Glutamatergic neuron (in vitro differentiated cells): ENCODE measurements around the gene NEK10. TPM values are rescaled to one million over a fixed set of nuclear protein-coding genes. Genes with fewer than 3 reads are reported as not detected.

Experiments
- DNase-seq: peaks from one replicate; pipeline ENCODE4 v3.0.0; 2022
- H3K27ac Mint-ChIP-seq: one replicate; pipeline ENCODE4 v1.8.0; 2020; ENCODE audit warnings: mild to moderate bottlenecking, mixed read lengths, inconsistent platforms; ENCODE audit not compliant: unreplicated experiment
- H3K27me3 Mint-ChIP-seq: one replicate; pipeline ENCODE4 v1.8.0; 2020; ENCODE audit warnings: mild to moderate bottlenecking, moderate library complexity, mixed read lengths, inconsistent platforms; ENCODE audit not compliant: unreplicated experiment
- H3K36me3 Mint-ChIP-seq: one replicate; pipeline ENCODE4 v1.8.0; 2020; ENCODE audit warnings: mild to moderate bottlenecking, mixed read lengths, inconsistent platforms; ENCODE audit not compliant: unreplicated experiment
- H3K4me1 Mint-ChIP-seq: one replicate; pipeline ENCODE4 v1.8.0; 2020; ENCODE audit warnings: mild to moderate bottlenecking, low read depth, mixed read lengths, inconsistent platforms; ENCODE audit not compliant: unreplicated experiment
- H3K4me3 Mint-ChIP-seq: one replicate; pipeline ENCODE4 v1.8.0; 2020; ENCODE audit warnings: mild to moderate bottlenecking, mixed read lengths, inconsistent platforms; ENCODE audit not compliant: unreplicated experiment
- H3K9me3 Mint-ChIP-seq: one replicate; pipeline ENCODE4 v1.8.0; 2020; ENCODE audit warnings: mild to moderate bottlenecking, moderate library complexity, mixed read lengths, inconsistent platforms; ENCODE audit not compliant: unreplicated experiment
- total RNA-seq: library from RNA; stranded (reverse); fragmentation: NEBNext Ultra II Directional; extraction: Animal tissue kit (Norgen Biotek cat#: 25700); gene quantifications from one replicate; pipeline ENCODE4 v1.2.1, GENCODE V29; 2021; ENCODE audit not compliant: unreplicated experiment
- TF ChIP-seq, protein P1 (sequence below): fragments of 200-600 bp; sonication (generic); IDR thresholded peaks from one replicate; pipeline ENCODE4 v1.5.0; 2021; ENCODE audit not compliant: partially characterized antibody, unreplicated experiment

Gene NEK10
- total RNA-seq, 1 donor from 2014 or later: 1.5 TPM

DNA sequence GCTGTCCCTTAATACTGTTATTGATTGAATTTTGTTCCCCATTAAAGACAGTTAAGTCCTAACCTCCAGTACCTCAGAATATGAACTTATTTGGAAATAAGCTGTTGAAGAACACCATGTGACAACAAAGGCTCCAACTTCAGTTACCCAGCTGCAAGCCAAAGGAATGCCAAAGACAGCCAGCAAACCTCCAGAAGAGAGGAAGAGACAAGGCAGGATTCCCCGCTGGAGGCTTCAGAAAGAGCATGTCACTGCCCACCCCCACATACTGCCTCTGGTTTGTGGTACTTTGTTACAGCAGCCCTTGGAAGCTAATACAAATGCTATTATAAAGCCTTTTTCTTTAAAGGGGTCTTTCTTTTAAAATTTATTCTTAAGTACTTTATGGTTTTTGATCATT is 18.4 kb upstream of the NEK10 start:
- H3K9me3 Mint-ChIP-seq: no peaks in the 10 kb centered on the region
- H3K27ac Mint-ChIP-seq: no peak overlapping the region
- peaks cover 2% of the 10 kb centered on the region for H3K27me3 Mint-ChIP-seq
- no peak overlapping the region for H3K4me3 Mint-ChIP-seq
- TF ChIP-seq, protein P1, sequence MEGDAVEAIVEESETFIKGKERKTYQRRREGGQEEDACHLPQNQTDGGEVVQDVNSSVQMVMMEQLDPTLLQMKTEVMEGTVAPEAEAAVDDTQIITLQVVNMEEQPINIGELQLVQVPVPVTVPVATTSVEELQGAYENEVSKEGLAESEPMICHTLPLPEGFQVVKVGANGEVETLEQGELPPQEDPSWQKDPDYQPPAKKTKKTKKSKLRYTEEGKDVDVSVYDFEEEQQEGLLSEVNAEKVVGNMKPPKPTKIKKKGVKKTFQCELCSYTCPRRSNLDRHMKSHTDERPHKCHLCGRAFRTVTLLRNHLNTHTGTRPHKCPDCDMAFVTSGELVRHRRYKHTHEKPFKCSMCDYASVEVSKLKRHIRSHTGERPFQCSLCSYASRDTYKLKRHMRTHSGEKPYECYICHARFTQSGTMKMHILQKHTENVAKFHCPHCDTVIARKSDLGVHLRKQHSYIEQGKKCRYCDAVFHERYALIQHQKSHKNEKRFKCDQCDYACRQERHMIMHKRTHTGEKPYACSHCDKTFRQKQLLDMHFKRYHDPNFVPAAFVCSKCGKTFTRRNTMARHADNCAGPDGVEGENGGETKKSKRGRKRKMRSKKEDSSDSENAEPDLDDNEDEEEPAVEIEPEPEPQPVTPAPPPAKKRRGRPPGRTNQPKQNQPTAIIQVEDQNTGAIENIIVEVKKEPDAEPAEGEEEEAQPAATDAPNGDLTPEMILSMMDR: no peak
- no peaks in the 10 kb centered on the region for H3K4me1 Mint-ChIP-seq
- DNase-seq: no peak
- H3K36me3 Mint-ChIP-seq: no peaks in the 10 kb centered on the region

DNA sequence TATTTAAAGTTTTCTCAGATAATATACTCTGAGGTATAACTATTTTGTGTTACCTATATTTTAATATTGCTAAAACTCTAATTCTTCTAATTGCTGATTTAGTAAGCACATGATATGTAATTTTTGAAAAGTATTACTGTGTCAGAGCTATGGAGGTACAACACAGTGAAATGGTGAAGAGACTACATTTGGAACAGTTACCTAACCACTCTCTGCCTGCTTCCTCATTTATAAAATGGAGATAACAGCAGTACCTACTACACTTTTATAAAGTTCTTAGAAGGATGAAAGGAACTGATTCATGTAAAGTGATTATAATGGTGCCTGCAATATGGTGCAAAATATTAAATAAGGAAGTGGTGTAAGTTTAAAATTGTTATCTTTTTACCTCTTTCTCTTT is 16.3 kb upstream of the NEK10 start:
- no peak overlapping the region for H3K4me3 Mint-ChIP-seq
- H3K27me3 Mint-ChIP-seq: no peaks in the 10 kb centered on the region
- TF ChIP-seq, protein P1: no peak
- H3K27ac Mint-ChIP-seq: no peak overlapping the region
- no peaks in the 10 kb centered on the region for H3K9me3 Mint-ChIP-seq
- DNase-seq: no peak
- H3K36me3 Mint-ChIP-seq: no peaks in the 10 kb centered on the region
- no peaks in the 10 kb centered on the region for H3K4me1 Mint-ChIP-seq

DNA sequence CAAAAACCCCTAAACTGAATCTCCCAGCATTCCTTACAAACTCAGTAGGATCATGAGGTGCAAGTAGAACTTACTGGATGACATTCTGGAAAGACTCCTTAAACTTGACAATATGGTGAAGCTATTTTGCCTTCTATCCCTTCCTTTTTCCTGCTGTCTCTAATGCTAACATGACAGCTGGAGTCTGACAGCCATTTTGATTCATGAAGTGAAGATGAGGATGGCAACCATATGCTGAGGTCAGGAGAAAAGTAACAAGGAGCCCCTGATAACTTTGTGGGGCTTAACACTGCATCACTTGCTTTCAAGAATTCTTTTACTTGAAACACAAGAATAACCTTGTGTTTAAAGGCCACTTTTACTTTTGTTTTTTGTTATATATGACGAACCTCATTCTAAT is 15.0 kb upstream of the NEK10 start:
- no peaks in the 10 kb centered on the region for H3K4me1 Mint-ChIP-seq
- H3K27me3 Mint-ChIP-seq: no peaks in the 10 kb centered on the region
- DNase-seq: no peak
- no peak overlapping the region for H3K27ac Mint-ChIP-seq
- H3K4me3 Mint-ChIP-seq: no peak overlapping the region
- H3K36me3 Mint-ChIP-seq: no peaks in the 10 kb centered on the region
- TF ChIP-seq, protein P1: no peak
- no peaks in the 10 kb centered on the region for H3K9me3 Mint-ChIP-seq

DNA sequence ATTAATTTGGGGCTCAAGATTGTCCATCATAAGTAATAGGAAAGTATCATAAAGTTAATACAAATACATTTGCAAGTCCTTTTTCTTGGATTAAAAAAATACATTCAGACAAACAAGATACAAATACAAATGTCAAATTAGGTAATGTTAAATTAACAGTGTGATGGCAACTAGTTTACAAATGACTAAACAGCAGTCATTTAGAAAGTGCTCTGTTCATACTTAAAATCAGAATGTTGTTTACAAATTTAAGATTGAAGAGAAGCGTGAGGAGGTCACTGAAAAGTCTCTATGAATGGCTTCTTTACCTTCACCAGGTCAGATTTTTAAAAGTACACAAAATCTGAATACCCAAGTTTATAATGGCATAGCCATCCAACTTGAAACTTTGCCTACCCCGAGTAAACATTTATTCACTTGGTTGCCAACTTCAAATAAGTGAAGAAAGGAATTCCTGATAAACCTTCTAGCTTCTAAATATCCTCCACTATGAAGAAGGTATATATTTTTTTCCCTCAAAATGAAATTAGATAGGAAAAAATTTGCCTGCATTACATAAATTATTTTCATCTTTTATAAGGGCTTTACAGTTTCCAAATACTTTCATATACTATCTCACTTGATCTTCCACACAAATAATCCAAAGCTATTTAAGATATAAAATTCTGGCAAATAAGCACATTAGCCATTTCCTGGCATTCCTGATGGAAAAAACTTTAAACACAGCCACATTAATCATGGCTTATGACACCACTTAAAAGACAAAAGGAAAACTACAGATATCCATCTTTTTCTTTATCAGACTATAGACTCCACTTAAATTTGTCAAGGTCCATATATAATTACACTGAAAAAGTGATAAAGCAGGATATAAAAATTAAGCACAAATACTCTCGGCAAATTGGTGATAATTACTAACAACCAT is 11.5 kb upstream of the NEK10 start:
- Mint-ChIP-seq H3K36me3 (no peaks in the 10 kb centered on the region), H3K4me1 (no peaks in the 10 kb centered on the region), H3K9me3 (no peaks in the 10 kb centered on the region), H3K27me3 (peaks cover 2% of the 10 kb centered on the region), H3K27ac (no peak overlapping the region), H3K4me3 (no peak overlapping the region)
- no peak for DNase-seq
- TF ChIP-seq, protein P1: no peak

DNA sequence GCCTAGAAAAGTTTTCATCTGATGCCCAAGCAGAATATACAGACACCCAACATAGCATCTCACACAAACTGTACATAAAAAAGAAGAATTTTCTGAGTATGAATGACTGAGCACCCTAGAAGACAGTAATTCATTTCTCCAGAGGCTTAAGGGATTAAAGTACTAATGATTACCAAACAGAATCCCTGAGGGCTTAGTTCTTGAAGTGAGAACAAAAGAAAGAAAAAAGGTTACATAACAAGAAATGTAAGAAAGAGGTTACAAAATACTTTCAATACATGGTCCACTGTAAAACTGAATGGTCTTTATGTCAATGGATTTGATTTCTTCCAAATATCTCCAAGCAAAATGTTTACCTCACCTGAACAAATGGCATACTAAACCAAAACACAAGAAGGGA is 9.1 kb upstream of the NEK10 start:
- Mint-ChIP-seq H3K27me3 (peaks cover 2% of the 10 kb centered on the region), H3K4me3 (no peak overlapping the region), H3K9me3 (no peaks in the 10 kb centered on the region)

More for the DNA sequence above, 9.1 kb upstream of the NEK10 start:
- no peak for DNase-seq
- TF ChIP-seq, protein P1: no peak
- Mint-ChIP-seq H3K4me1 (no peaks in the 10 kb centered on the region), H3K36me3 (no peaks in the 10 kb centered on the region), H3K27ac (no peak overlapping the region)
